GM18526 (cell line): ENCODE results near the gene ALK.

Experiments used
- POLR2A ChIP-seq: IDR thresholded peaks from 3 replicates; pipeline ENCODE4 v1.6.1; 2011; ENCODE audit not compliant: insufficient read length; ENCODE audit errors: extremely low read depth

ALK gene

GRCh38 chr2:29530281-29530680 is 391.1 kb downstream of the ALK start:
- no peak for TF ChIP-seq POLR2A

DNA sequence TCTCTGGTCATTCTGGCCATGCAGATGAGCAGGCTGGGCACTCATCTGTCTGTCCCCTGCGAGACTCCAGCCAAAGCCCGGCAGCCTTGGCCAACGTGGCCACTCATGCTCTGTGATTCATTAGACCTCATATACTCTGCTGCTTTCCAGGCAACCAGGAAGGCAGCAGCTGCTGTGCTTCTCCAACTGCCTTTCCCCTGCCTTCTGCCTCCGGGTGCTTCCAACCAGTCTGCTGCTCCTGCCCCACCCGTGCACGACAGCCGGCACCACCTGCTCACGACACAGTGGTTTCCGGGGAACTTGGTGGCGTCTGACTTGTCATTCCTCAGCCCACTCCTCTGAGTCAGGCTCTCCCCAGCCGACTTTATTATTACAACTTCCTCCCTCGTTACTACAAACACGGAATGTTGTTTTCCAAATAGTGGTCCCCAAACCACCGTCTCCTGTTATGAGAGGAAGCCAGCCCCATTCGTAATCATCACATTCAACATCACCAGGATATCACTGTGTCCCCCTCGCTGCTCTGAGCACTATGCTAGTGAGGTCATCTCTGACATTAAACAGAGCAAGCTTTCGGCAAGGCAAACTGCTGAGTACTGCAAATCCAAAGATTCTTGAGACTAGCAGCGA is 392.4 kb downstream of the ALK start:
- TF ChIP-seq POLR2A: no peak

- no peak for TF ChIP-seq POLR2A
These were observed 393.0 kb downstream of the ALK start for GRCh38 chr2:29528371-29528770.

DNA sequence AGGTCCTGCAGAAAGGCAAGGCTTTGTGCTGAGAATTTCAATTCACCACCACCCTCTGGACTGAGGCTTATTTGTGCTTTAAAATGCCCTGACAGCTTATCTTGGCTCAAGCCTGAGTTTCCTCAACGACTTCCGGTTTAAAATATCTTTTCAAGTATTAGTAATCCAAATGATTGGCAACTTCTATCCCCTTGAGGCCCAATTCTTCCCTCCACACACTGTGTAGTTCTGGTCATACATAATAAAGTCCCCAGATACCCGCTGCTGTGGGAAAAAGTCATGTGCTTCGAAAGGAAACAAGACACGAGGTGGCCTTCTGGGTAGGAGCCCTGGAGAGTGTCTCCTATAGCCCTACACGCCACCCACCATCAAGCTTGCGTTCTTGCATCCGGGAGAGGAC is 393.4 kb downstream of the ALK start:
- no peak for TF ChIP-seq POLR2A

GRCh38 chr2:29526587-29527586 is 394.5 kb downstream of the ALK start:
- no peak for TF ChIP-seq POLR2A

DNA sequence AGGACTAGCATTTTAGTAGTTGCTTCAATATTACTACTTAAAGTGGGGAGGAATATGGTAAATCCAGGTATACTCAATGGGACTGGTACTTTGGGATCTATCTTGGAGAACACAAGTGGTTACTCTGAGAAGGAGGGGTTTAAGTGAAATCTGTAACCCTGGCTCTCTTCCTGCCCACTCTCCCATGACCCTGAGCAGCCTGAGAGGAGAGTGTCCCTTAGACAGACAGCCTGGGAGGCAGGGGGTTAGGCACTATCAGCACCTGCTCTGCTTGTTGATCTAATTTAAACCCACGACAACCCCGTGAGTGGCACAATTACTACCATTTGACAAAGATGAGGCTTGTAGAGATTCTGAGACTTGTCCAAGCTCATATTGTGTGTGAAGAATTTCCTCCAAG is 395.5 kb downstream of the ALK start:
- TF ChIP-seq POLR2A: no peak

DNA sequence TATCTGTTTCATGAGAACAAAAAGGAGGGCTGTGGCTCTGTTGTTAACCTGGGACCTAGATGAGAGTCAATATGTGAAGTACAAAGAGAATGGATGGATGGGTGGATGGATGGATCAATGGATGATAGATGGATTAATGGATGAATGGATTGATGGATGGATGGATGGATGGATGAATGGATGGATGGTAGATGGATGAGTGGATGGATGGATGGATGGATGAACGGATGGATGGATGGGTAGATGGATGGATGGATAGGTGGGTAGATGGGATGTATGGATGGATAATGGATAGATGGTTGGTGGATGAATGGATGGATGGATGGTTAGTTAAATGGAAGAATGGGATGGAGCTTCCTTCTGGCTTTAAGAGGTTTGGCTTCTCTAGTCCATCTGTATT is 396.7 kb downstream of the ALK start:
- TF ChIP-seq POLR2A: no peak

DNA sequence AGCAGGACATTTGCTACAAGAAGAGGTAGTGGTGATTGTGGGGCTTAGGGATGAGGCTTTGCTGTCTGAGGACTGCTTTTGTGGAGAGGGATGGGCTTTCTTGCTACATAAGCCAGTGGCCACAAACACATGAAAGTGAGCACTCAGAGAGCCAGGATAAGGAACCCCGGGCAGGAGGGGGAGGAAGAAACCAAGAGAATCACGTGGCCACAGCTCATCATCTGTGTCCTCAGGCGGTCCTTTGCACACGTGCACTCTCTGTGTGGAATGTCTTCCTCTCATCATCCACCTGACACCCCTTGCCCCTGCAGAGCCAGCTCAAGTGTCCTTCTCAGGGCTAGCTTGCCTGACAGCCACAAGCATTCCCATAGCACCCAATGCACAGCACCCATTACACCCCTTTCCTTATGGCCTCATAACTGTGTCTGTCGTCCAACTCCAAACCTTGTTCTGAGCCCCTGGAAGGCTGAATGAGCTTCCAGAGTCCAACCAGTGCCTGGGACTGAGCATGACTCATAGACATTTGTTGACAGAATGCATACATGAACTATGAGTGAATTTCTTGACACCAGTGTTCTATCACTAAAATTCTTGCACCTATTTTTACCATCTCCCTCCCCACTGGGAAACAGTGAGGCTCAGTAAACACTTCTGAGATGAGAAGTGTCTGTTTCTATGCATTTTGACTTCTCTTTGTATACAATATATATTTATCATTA is 398.3 kb downstream of the ALK start:
- TF ChIP-seq POLR2A: no peak

DNA sequence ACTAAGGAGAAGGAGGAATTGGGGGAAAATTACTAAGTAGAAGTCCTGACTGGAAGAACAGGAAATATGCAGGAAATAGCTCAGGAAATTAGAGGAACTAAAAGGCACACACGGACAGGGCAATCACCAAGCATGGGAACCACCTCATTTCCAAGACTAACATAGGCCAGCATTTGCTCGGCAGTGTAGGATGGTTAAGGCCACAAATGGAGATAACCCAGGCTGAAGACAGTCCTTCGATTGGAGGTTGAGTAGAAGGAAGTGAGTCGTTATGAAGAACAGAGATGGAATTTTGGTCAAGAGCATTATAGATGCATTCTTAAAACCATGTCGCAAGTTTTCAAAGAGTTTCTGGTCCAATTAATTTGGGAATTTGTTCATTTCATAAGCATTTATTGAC is 401.4 kb downstream of the ALK start:
- TF ChIP-seq POLR2A: no peak

DNA sequence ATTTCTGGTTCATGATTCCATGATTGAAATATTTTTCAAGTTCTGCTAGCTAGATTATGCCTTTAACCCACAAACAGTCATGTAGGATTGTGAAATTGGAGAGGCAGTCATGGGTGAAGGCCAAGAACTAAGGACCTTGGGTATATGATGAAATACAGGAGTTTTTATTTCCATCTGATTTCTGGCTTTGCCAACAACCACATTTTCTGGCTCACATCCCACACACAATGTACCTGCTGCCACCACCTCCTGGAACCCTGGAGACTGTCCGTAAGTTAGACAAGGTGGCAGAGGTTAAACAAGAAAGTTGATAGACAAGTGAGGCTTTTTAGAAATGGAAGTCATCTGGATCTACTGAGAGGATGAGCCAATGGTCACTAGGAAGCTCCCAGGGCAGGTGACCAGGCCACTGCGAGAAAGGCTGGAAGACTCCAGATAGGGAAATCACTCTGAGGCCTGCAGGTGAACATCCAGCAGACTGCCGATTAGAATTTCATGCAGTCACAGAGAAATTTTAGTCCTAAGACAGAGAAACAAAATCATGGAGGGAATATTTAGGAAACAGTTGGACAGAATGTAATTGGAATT is 402.0 kb downstream of the ALK start:
- no peak for TF ChIP-seq POLR2A

DNA sequence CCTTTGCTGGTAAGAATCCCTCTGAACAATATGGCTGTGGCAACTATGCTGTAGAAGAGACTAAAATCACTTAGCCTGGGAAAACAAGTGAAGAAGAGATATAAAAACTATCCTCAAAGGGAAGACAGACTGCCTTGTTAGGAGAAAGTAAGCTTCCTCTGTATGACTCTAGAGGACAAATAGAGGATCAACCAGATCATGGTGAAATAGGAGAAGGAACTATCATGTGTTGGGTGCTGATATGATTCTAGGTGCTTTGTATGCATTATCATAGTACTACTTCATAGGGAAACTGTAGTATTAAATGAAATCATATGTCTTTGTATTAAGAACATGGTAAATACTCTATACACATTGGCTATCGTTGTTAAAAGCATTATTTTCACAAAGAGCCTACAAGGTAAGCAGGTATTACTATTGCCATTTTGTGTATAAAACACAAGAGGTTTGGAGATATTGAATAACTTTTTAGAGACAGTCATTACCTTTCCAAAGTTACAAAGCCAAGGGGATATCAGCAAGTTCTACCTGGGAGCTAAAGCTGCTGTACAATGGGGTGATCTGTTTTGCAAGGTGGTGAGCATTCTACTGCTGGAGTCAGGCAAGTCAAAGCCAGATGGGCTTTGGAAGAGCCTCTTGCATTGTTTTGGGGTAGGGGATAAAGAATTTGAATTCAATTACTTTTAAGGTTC is 402.6 kb downstream of the ALK start:
- no peak for TF ChIP-seq POLR2A

GRCh38 chr2:29518010-29518409 is 403.4 kb downstream of the ALK start:
- no peak for TF ChIP-seq POLR2A

GRCh38 chr2:29517413-29517812 is 404.0 kb downstream of the ALK start:
- TF ChIP-seq POLR2A: no peak

DNA sequence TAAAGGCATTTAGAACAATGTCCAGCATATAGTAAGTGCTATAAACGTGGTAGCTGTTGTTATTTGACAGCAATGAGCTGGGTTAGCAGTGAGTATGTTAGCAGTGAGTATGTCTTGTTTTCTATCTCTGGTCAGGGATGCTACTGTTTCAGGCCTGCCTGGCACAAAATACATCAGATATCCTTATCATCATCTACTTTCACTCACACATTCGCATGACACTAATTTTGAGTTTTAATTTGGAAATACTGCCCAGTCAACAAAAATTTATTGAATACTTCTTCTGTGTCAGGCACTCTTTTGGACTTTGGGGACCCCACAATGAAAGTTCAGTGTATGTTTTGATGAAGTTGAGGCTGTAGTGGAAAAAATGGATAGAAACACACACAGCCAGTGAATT is 404.6 kb downstream of the ALK start:
- no peak for TF ChIP-seq POLR2A

DNA sequence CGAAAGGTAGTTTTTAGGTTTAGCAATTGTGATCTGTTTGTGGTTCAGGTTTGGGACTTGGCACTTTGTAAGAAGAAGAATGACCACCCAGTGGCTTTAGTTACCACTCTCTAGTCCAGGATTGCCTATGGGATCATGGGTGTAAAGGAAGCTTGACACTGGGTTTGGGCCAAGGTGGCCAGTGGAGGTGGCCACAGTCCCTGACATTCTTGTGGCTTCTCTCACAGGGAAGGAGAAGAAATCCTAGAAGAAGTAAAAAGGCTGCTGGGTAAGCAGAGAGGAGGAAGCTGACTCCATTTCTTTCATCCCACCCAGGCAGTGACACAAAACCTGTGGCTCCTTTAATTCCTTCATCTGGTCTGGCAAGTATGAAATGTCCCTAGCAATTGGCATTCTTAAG is 411.5 kb downstream of the ALK start:
- TF ChIP-seq POLR2A: no peak

DNA sequence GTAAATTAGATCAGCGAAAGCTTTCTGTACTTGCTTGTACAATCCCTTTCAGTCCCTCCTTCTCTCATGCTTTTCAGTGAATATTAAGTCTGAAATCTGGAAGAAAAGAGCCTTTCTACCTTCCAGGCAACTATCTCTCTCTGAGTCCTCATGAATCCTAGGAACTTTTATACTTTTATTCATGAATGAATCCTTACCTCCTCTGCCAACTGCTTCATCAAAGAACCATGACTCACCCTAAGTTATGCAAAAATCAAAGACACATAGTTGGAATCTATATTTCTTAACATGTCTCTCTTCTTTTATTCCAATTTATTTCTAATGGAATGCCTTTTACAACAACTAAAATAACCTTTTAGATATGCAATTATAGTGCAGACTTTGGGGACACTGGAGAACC is 412.0 kb downstream of the ALK start:
- no peak for TF ChIP-seq POLR2A
